ENCODE measurements around the gene DCUN1D2. TPM values are rescaled to one million over a fixed set of nuclear protein-coding genes. Genes with fewer than 3 reads are reported as not detected.

Gene DCUN1D2
- total and polyA plus RNA-seq, 3 donors from 2014 or later, result 16.3 to 78.5 (median 65.9) TPM

DNA sequence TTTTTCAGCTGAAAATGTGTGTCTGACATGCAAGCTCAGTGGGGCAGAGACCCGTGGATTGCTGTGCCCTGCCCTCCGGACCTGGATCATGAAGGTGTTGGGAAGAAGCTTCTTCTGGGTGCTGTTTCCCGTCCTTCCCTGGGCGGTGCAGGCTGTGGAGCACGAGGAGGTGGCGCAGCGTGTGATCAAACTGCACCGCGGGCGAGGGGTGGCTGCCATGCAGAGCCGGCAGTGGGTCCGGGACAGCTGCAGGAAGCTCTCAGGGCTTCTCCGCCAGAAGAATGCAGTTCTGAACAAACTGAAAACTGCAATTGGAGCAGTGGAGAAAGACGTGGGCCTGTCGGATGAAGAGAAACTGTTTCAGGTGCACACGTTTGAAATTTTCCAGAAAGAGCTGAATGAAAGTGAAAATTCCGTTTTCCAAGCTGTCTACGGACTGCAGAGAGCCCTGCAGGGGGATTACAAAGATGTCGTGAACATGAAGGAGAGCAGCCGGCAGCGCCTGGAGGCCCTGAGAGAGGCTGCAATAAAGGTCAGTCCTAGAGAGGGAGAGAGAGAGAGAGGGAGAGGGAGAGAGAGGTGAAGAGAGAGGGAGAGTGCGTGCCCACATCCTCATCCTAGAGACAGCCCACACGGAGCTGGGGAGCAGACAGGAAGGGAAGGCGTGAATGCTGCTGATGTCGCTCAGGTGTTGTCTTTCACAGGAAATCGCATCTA is 5.1 kb upstream of the DCUN1D2 start:
- H3K4me3 ChIP-seq, result no peak overlapping the region
- intact Hi-C loops (cut with DNase I; ENCODE audit: low total_unique reads), result no loop called here
- TF ChIP-seq POLR2A (IDR thresholded peaks at IDR 0.05), result no peak
- TF ChIP-seq, protein P1, sequence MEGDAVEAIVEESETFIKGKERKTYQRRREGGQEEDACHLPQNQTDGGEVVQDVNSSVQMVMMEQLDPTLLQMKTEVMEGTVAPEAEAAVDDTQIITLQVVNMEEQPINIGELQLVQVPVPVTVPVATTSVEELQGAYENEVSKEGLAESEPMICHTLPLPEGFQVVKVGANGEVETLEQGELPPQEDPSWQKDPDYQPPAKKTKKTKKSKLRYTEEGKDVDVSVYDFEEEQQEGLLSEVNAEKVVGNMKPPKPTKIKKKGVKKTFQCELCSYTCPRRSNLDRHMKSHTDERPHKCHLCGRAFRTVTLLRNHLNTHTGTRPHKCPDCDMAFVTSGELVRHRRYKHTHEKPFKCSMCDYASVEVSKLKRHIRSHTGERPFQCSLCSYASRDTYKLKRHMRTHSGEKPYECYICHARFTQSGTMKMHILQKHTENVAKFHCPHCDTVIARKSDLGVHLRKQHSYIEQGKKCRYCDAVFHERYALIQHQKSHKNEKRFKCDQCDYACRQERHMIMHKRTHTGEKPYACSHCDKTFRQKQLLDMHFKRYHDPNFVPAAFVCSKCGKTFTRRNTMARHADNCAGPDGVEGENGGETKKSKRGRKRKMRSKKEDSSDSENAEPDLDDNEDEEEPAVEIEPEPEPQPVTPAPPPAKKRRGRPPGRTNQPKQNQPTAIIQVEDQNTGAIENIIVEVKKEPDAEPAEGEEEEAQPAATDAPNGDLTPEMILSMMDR (IDR thresholded peaks at IDR 0.05), result no peak
- no peaks in the 10 kb centered on the region for H3K27me3 ChIP-seq
- no peak overlapping the region for H3K27ac ChIP-seq
- H3K4me1 ChIP-seq, result peaks cover 15% of the 10 kb centered on the region
- H3K36me3 ChIP-seq (ENCODE audit: low read depth, missing control alignments), result no peaks in the 10 kb centered on the region
- DNase-seq, result no peak
- WGBS, 2 donors, result 47 to 76% methylated on average over 26 of the region's 26 CpGs
- H3K9me3 ChIP-seq, result no peaks in the 10 kb centered on the region

DNA sequence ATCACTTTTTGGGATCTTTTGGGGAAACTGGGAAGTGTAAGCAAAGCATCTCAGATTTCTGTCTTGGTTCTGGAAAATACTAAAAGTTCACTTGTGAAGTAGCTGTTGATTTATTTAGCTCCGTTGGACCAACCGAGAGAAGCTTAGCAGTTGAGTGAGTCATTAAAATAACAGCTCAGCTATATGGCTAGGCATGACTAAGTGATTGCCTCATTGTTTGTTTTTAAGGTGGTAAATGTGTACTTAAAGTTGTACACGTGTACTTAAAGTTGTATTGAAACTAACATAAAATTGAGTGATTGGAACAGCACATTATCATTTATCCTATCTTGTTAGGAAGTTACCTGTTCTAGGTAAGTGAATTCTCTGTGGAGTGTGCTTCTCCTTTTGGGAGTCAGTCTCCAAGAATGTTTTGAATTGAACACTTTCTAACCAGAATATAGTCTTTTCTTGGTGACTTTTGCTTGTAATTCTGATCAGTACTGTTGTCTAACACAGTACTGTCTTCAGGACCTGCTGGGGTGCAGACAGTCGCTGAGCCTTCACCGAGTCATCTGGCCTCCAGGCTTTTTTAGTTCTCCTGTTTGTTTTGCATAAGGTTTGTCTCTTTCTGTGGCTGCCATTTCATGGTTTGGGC is 2.9 kb upstream of the DCUN1D2 start:
- DNase-seq, result no peak
- Histone ChIP-seq H3K36me3 (ENCODE audit: low read depth, missing control alignments) (no peaks in the 10 kb centered on the region), H3K27me3 (no peaks in the 10 kb centered on the region), H3K4me1 (peaks cover 27% of the 10 kb centered on the region), H3K27ac (no peak overlapping the region), H3K4me3 (no peak overlapping the region), H3K9me3 (no peaks in the 10 kb centered on the region)
- no peak for TF ChIP-seq POLR2A (IDR thresholded peaks at IDR 0.05)
- TF ChIP-seq, protein P1 (IDR thresholded peaks at IDR 0.05), result no peak
- intact Hi-C loops (cut with DNase I; ENCODE audit: low total_unique reads), result no loop called here
- WGBS, 2 donors, result 45 to 54% methylated on average over 5 of the region's 5 CpGs

DNA sequence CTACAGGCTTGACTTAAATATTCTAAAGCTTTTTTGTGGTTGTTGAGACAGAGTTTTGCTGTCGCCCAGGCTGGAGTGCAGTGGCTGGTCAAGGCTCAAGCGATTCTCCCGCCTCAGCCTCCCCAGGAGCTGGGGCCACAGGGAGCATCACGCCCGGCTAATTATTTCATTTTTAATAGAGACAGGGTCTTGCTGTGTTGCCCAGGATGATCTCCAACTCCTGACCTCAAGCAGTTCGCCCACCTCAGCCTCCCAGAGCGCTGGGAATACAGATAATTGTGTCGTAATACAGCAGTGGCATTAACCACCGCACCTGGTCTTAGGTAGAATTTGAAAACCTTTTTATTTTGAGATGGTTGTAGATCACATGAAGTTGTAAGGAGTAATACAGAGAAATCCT is 1.5 kb upstream of the DCUN1D2 start:
- WGBS, 2 donors, result 31 to 56% methylated on average over 9 of the region's 9 CpGs
- Histone ChIP-seq H3K9me3 (no peaks in the 10 kb centered on the region), H3K4me1 (peaks cover 30% of the 10 kb centered on the region), H3K36me3 (ENCODE audit: low read depth, missing control alignments) (no peaks in the 10 kb centered on the region), H3K27ac (peak overlapping the region; percentile 83 to 90), H3K27me3 (no peaks in the 10 kb centered on the region), H3K4me3 (peak overlapping the region; percentile 77 to 95)
- intact Hi-C loops (cut with DNase I; ENCODE audit: low total_unique reads), result no loop called here
- TF ChIP-seq, protein P1 (IDR thresholded peaks at IDR 0.05), result no peak
- no peak for TF ChIP-seq POLR2A (IDR thresholded peaks at IDR 0.05)
- no peak for DNase-seq

DNA sequence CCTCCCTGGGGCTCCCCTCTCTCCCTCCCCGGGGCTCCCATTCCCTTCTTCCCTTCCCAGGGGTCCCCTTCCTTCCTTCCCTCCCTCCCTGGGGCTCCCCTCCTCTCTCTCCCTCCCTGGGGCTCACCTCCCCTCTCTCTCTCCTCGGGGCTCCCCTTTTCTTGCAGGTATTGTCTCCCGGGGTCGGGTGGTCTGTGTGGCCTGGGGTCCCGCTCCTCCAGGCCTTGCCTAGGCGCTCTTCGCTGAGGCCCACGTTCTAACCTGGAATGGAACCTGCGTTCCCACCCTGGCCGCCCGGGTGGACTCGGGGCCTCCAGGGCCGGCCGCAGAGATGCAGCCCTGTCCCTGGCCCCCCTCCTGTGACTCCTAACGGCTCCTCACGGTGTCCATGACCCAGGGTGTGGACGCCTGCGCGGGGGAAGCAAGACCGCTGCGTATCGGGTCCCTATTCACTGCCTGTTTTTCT is 940 bp upstream of the DCUN1D2 start:
- Histone ChIP-seq H3K4me1 (peaks cover 30% of the 10 kb centered on the region), H3K9me3 (no peaks in the 10 kb centered on the region), H3K27ac (peak overlapping the region; percentile 83 to 90), H3K36me3 (ENCODE audit: low read depth, missing control alignments) (no peaks in the 10 kb centered on the region), H3K27me3 (no peaks in the 10 kb centered on the region), H3K4me3 (peak overlapping the region; percentile 77 to 95)
- peak; percentile 60 for DNase-seq
- WGBS, 2 donors, result 0 to 1% methylated on average over 12 to 22 of the region's 22 CpGs
- TF ChIP-seq POLR2A (IDR thresholded peaks at IDR 0.05), result no peak
- TF ChIP-seq, protein P1 (IDR thresholded peaks at IDR 0.05), result no peak
- intact Hi-C loops (cut with DNase I; ENCODE audit: low total_unique reads), result no loop called here

All from testis (tissue), 3 donors.